Inflammatory macrophage (primary cell): ENCODE results near the gene UBL4A.
A peak's percentile ranks its signal among the peaks of the same experiment; 100 is the strongest.

Experiments
- DNase-seq, 2 donors: peaks; one replicate each; pipeline ENCODE4 v3.0.0-alpha.2; 2020 to 2022

Gene UBL4A

GRCh38 chrX:154460326-154460725 lies 26.1 kb downstream of the UBL4A start:
- DNase-seq, result no peak

GRCh38 chrX:154459832-154460231 lies 26.6 kb downstream of the UBL4A start:
- no peak for DNase-seq

- DNase-seq, result peak; percentile 7 to 14
Measured at GRCh38 chrX:154458954-154459778, 27.2 kb downstream of the UBL4A start.

- DNase-seq, result peak; percentile 29 to 36
Measured at GRCh38 chrX:154458116-154458953, 28.1 kb downstream of the UBL4A start, which contains the start of gene PLXNA3. TSS of gene PLXNA3 (plus strand) at chrX:154458281. CDS start at chrX:154460184, 1,903 bp downstream.

- peak in 1 of 2 donors; percentile 34 for DNase-seq
Measured at GRCh38 chrX:154457491-154458115, 28.8 kb downstream of the UBL4A start.

- DNase-seq, result no peak
Measured at GRCh38 chrX:154452823-154453222, 33.6 kb downstream of the UBL4A start.

GRCh38 chrX:154450312-154450711 lies 36.1 kb downstream of the UBL4A start:
- DNase-seq, result no peak

GRCh38 chrX:154449618-154450017 lies 36.8 kb downstream of the UBL4A start:
- DNase-seq, result no peak

- DNase-seq, result no peak
Measured at GRCh38 chrX:154448484-154448883, 37.9 kb downstream of the UBL4A start.

GRCh38 chrX:154446430-154446829 lies 40.0 kb downstream of the UBL4A start:
- no peak for DNase-seq

GRCh38 chrX:154445776-154446175 lies 40.6 kb downstream of the UBL4A start:
- no peak for DNase-seq

- no peak for DNase-seq
Measured at GRCh38 chrX:154444755-154445246, 41.6 kb downstream of the UBL4A start.

GRCh38 chrX:154443992-154444754 lies 42.2 kb downstream of the UBL4A start, which contains the start of gene FAM50A:
TSS of gene FAM50A (plus strand) at chrX:154444141. CDS start at chrX:154444236, 95 bp downstream.
- peak; percentile 55 to 80 for DNase-seq

- DNase-seq, result no peak
Measured at GRCh38 chrX:154443479-154443910, 42.9 kb downstream of the UBL4A start.

GRCh38 chrX:154441984-154442707 lies 44.3 kb downstream of the UBL4A start:
- DNase-seq, result no peak

- DNase-seq, result no peak
Measured at GRCh38 chrX:154441564-154441963, 44.9 kb downstream of the UBL4A start.

- no peak for DNase-seq
Measured at GRCh38 chrX:154440623-154441357, 45.6 kb downstream of the UBL4A start.

GRCh38 chrX:154439841-154440240 lies 46.6 kb downstream of the UBL4A start:
- DNase-seq, result no peak

GRCh38 chrX:154437971-154438893 lies 48.2 kb downstream of the UBL4A start:
- no peak for DNase-seq
